HT1080 (cell line): ENCODE data around the gene MX2. TPM values are rescaled to one million over a fixed set of nuclear protein-coding genes. Genes with fewer than 3 reads are reported as not detected.
"Not testable (repeated sequence)": the region's sequence is repeated elsewhere in the genome, so short reads cannot be mapped to it uniquely, and the experiment has no call there.

ENCODE experiments used
- DNase-seq: peaks from one replicate; pipeline ENCODE4 v3.0.0-alpha.2; 2015; ENCODE audit warnings: low read depth
- total RNA-seq: library from RNA; depleted of rRNA; stranded (reverse); fragments of >200 nt; shearing (Covaris generic); gene quantifications from 2 replicates; pipeline ENCODE4 v1.2.3, GENCODE V29; 2014

MX2 gene
- total RNA-seq, 1 experiment from 2014 or later, result 0.08 TPM

GRCh38 chr21:41410767-41411448 is 49.1 kb downstream of the MX2 start:
- no peak for DNase-seq

GRCh38 chr21:41411449-41412089 is 49.7 kb downstream of the MX2 start:
- peak; percentile 45 for DNase-seq

- not testable (repeated sequence) for DNase-seq
Observed at GRCh38 chr21:41417505-41417904, 55.7 kb downstream of the MX2 start.

- DNase-seq, result no peak
Observed at GRCh38 chr21:41418393-41418792, 56.6 kb downstream of the MX2 start.

- no peak for DNase-seq
Observed at GRCh38 chr21:41418956-41419680, 57.3 kb downstream of the MX2 start.

- peak; percentile 79 for DNase-seq
Observed at GRCh38 chr21:41419921-41420862, 58.4 kb downstream of the MX2 start.

- not testable (repeated sequence) for DNase-seq
Observed at GRCh38 chr21:41420998-41421397, 59.2 kb downstream of the MX2 start.

GRCh38 chr21:41422546-41423304 is 60.9 kb downstream of the MX2 start:
- DNase-seq, result no peak

- DNase-seq, result not testable (repeated sequence)
Observed at GRCh38 chr21:41423305-41423636, 61.4 kb downstream of the MX2 start.

- DNase-seq, result no peak
Observed at GRCh38 chr21:41425588-41425953, 63.7 kb downstream of the MX2 start.

GRCh38 chr21:41425954-41426675 is 64.3 kb downstream of the MX2 start, which contains the start of gene MX1:
MX1 (plus strand) TSS chr21:41426239; CDS start chr21:41432071, 5,832 bp downstream.
- DNase-seq, result peak; percentile 24

GRCh38 chr21:41426676-41427404 is 65.0 kb downstream of the MX2 start:
- no peak for DNase-seq

GRCh38 chr21:41427556-41427955 is 65.7 kb downstream of the MX2 start:
- DNase-seq, result no peak

GRCh38 chr21:41428311-41428710 is 66.5 kb downstream of the MX2 start:
- DNase-seq, result no peak

- no peak for DNase-seq
Observed at GRCh38 chr21:41428847-41429246, 67.0 kb downstream of the MX2 start.

- no peak for DNase-seq
Observed at GRCh38 chr21:41429305-41429704, 67.5 kb downstream of the MX2 start.

- no peak for DNase-seq
Observed at GRCh38 chr21:41429925-41430491, 68.2 kb downstream of the MX2 start.

GRCh38 chr21:41431788-41432548 is 70.1 kb downstream of the MX2 start:
- DNase-seq, result no peak
